ENCODE data around the gene HERC4.

Gene HERC4

GRCh38 chr10:68107651-68108050, 32.6 kb upstream of the HERC4 start:
- Histone ChIP-seq H3K9me3 (ENCODE audit: control insufficient read depth in 2 of 2, low read length in 2 of 2) (no peaks in the 10 kb centered on the region), H3K4me1 (ENCODE audit: control insufficient read depth, insufficient read depth, low read length) (no peaks in the 10 kb centered on the region), H3K36me3 (ENCODE audit: control insufficient read depth in 2 of 2, insufficient read depth in 2 of 2, low read length in 2 of 2) (no peaks in the 10 kb centered on the region), H3K27ac (ENCODE audit: low read length) (no peak overlapping the region), H3K27me3 (ENCODE audit: control insufficient read depth in 1 of 2, insufficient read depth in 2 of 2, low read length in 2 of 2) (no peaks in the 10 kb centered on the region), H3K4me3 (ENCODE audit: low read length in 2 of 2) (no peak overlapping the region), H3K9ac (ENCODE audit: low read length in 2 of 2) (no peak overlapping the region)

GRCh38 chr10:68106656-68107055, 31.6 kb upstream of the HERC4 start:
- Histone ChIP-seq H3K4me1 (ENCODE audit: control insufficient read depth, insufficient read depth, low read length) (no peaks in the 10 kb centered on the region), H3K9ac (ENCODE audit: low read length in 2 of 2) (no peak overlapping the region), H3K27ac (ENCODE audit: low read length) (no peak overlapping the region), H3K4me3 (ENCODE audit: low read length in 2 of 2) (no peak overlapping the region), H3K9me3 (ENCODE audit: control insufficient read depth in 2 of 2, low read length in 2 of 2) (no peaks in the 10 kb centered on the region), H3K36me3 (ENCODE audit: control insufficient read depth in 2 of 2, insufficient read depth in 2 of 2, low read length in 2 of 2) (no peaks in the 10 kb centered on the region), H3K27me3 (ENCODE audit: control insufficient read depth in 1 of 2, insufficient read depth in 2 of 2, low read length in 2 of 2) (no peaks in the 10 kb centered on the region)

GRCh38 chr10:68105820-68106219, 30.7 kb upstream of the HERC4 start:
- Histone ChIP-seq H3K27ac (ENCODE audit: low read length) (no peak overlapping the region), H3K9ac (ENCODE audit: low read length in 2 of 2) (no peak overlapping the region), H3K4me3 (ENCODE audit: low read length in 2 of 2) (no peak overlapping the region), H3K9me3 (ENCODE audit: control insufficient read depth in 2 of 2, low read length in 2 of 2) (no peaks in the 10 kb centered on the region), H3K36me3 (ENCODE audit: control insufficient read depth in 2 of 2, insufficient read depth in 2 of 2, low read length in 2 of 2) (no peaks in the 10 kb centered on the region), H3K27me3 (ENCODE audit: control insufficient read depth in 1 of 2, insufficient read depth in 2 of 2, low read length in 2 of 2) (no peaks in the 10 kb centered on the region), H3K4me1 (ENCODE audit: control insufficient read depth, insufficient read depth, low read length) (no peaks in the 10 kb centered on the region)

- no peak overlapping the region for H3K27ac ChIP-seq (ENCODE audit: low read length)
- H3K9ac ChIP-seq (ENCODE audit: low read length in 2 of 2): no peak overlapping the region
- no peak overlapping the region for H3K4me3 ChIP-seq (ENCODE audit: low read length in 2 of 2)
- no peaks in the 10 kb centered on the region for H3K36me3 ChIP-seq (ENCODE audit: control insufficient read depth in 2 of 2, insufficient read depth in 2 of 2, low read length in 2 of 2)
- H3K4me1 ChIP-seq (ENCODE audit: control insufficient read depth, insufficient read depth, low read length): no peaks in the 10 kb centered on the region
- no peaks in the 10 kb centered on the region for H3K27me3 ChIP-seq (ENCODE audit: control insufficient read depth in 1 of 2, insufficient read depth in 2 of 2, low read length in 2 of 2)
- H3K9me3 ChIP-seq (ENCODE audit: control insufficient read depth in 2 of 2, low read length in 2 of 2): no peaks in the 10 kb centered on the region
These were observed 28.8 kb upstream of the HERC4 start for GRCh38 chr10:68103901-68104300.

- H3K27ac ChIP-seq (ENCODE audit: low read length): no peak overlapping the region
These were observed 28.3 kb upstream of the HERC4 start for GRCh38 chr10:68103261-68103878.

GRCh38 chr10:68101066-68101465, 26.0 kb upstream of the HERC4 start:
- no peak overlapping the region for H3K27ac ChIP-seq (ENCODE audit: low read length)
- H3K9ac ChIP-seq (ENCODE audit: low read length in 2 of 2): no peak overlapping the region
- no peak overlapping the region for H3K4me3 ChIP-seq (ENCODE audit: low read length in 2 of 2)
- no peaks in the 10 kb centered on the region for H3K27me3 ChIP-seq (ENCODE audit: control insufficient read depth in 1 of 2, insufficient read depth in 2 of 2, low read length in 2 of 2)
- H3K9me3 ChIP-seq (ENCODE audit: control insufficient read depth in 2 of 2, low read length in 2 of 2): no peaks in the 10 kb centered on the region
- H3K36me3 ChIP-seq (ENCODE audit: control insufficient read depth in 2 of 2, insufficient read depth in 2 of 2, low read length in 2 of 2): no peaks in the 10 kb centered on the region
- no peaks in the 10 kb centered on the region for H3K4me1 ChIP-seq (ENCODE audit: control insufficient read depth, insufficient read depth, low read length)

More at GRCh38 chr10:68103261-68103878, 28.3 kb upstream of the HERC4 start:
- Histone ChIP-seq H3K36me3 (ENCODE audit: control insufficient read depth in 2 of 2, insufficient read depth in 2 of 2, low read length in 2 of 2) (no peaks in the 10 kb centered on the region), H3K4me3 (ENCODE audit: low read length in 2 of 2) (no peak overlapping the region), H3K9me3 (ENCODE audit: control insufficient read depth in 2 of 2, low read length in 2 of 2) (no peaks in the 10 kb centered on the region), H3K27me3 (ENCODE audit: control insufficient read depth in 1 of 2, insufficient read depth in 2 of 2, low read length in 2 of 2) (no peaks in the 10 kb centered on the region), H3K4me1 (ENCODE audit: control insufficient read depth, insufficient read depth, low read length) (no peaks in the 10 kb centered on the region), H3K9ac (ENCODE audit: low read length in 2 of 2) (no peak overlapping the region)

- H3K36me3 ChIP-seq (ENCODE audit: control insufficient read depth in 2 of 2, insufficient read depth in 2 of 2, low read length in 2 of 2): no peaks in the 10 kb centered on the region
- no peak overlapping the region for H3K27ac ChIP-seq (ENCODE audit: low read length)
- no peak overlapping the region for H3K9ac ChIP-seq (ENCODE audit: low read length in 2 of 2)
- no peaks in the 10 kb centered on the region for H3K4me1 ChIP-seq (ENCODE audit: control insufficient read depth, insufficient read depth, low read length)
- H3K4me3 ChIP-seq (ENCODE audit: low read length in 2 of 2): no peak overlapping the region
- H3K27me3 ChIP-seq (ENCODE audit: control insufficient read depth in 1 of 2, insufficient read depth in 2 of 2, low read length in 2 of 2): no peaks in the 10 kb centered on the region
- H3K9me3 ChIP-seq (ENCODE audit: control insufficient read depth in 2 of 2, low read length in 2 of 2): no peaks in the 10 kb centered on the region
These were observed 24.7 kb upstream of the HERC4 start for GRCh38 chr10:68099736-68100135.

- no peaks in the 10 kb centered on the region for H3K27me3 ChIP-seq (ENCODE audit: control insufficient read depth in 1 of 2, insufficient read depth in 2 of 2, low read length in 2 of 2)
- no peak overlapping the region for H3K27ac ChIP-seq (ENCODE audit: low read length)
- H3K9me3 ChIP-seq (ENCODE audit: control insufficient read depth in 2 of 2, low read length in 2 of 2): no peaks in the 10 kb centered on the region
- no peaks in the 10 kb centered on the region for H3K36me3 ChIP-seq (ENCODE audit: control insufficient read depth in 2 of 2, insufficient read depth in 2 of 2, low read length in 2 of 2)
- H3K4me3 ChIP-seq (ENCODE audit: low read length in 2 of 2): no peak overlapping the region
- H3K4me1 ChIP-seq (ENCODE audit: control insufficient read depth, insufficient read depth, low read length): no peaks in the 10 kb centered on the region
- H3K9ac ChIP-seq (ENCODE audit: low read length in 2 of 2): no peak overlapping the region
These were observed 21.9 kb upstream of the HERC4 start for GRCh38 chr10:68096913-68097516.

GRCh38 chr10:68095153-68095552, 20.1 kb upstream of the HERC4 start:
- Histone ChIP-seq H3K27ac (ENCODE audit: low read length) (no peak overlapping the region), H3K9ac (ENCODE audit: low read length in 2 of 2) (no peak overlapping the region), H3K4me1 (ENCODE audit: control insufficient read depth, insufficient read depth, low read length) (no peaks in the 10 kb centered on the region), H3K27me3 (ENCODE audit: control insufficient read depth in 1 of 2, insufficient read depth in 2 of 2, low read length in 2 of 2) (no peaks in the 10 kb centered on the region), H3K4me3 (ENCODE audit: low read length in 2 of 2) (no peak overlapping the region), H3K9me3 (ENCODE audit: control insufficient read depth in 2 of 2, low read length in 2 of 2) (no peaks in the 10 kb centered on the region), H3K36me3 (ENCODE audit: control insufficient read depth in 2 of 2, insufficient read depth in 2 of 2, low read length in 2 of 2) (no peaks in the 10 kb centered on the region)

GRCh38 chr10:68092512-68092911, 17.4 kb upstream of the HERC4 start:
- H3K4me3 ChIP-seq (ENCODE audit: low read length in 2 of 2): no peak overlapping the region
- no peaks in the 10 kb centered on the region for H3K9me3 ChIP-seq (ENCODE audit: control insufficient read depth in 2 of 2, low read length in 2 of 2)
- no peak overlapping the region for H3K9ac ChIP-seq (ENCODE audit: low read length in 2 of 2)
- no peak overlapping the region for H3K27ac ChIP-seq (ENCODE audit: low read length)
- H3K4me1 ChIP-seq (ENCODE audit: control insufficient read depth, insufficient read depth, low read length): no peaks in the 10 kb centered on the region
- no peaks in the 10 kb centered on the region for H3K27me3 ChIP-seq (ENCODE audit: control insufficient read depth in 1 of 2, insufficient read depth in 2 of 2, low read length in 2 of 2)
- H3K36me3 ChIP-seq (ENCODE audit: control insufficient read depth in 2 of 2, insufficient read depth in 2 of 2, low read length in 2 of 2): no peaks in the 10 kb centered on the region

GRCh38 chr10:68090586-68090985, 15.5 kb upstream of the HERC4 start:
- H3K27me3 ChIP-seq (ENCODE audit: control insufficient read depth in 1 of 2, insufficient read depth in 2 of 2, low read length in 2 of 2): no peaks in the 10 kb centered on the region

More at GRCh38 chr10:68090586-68090985, 15.5 kb upstream of the HERC4 start:
- Histone ChIP-seq H3K27ac (ENCODE audit: low read length) (no peak overlapping the region), H3K9me3 (ENCODE audit: control insufficient read depth in 2 of 2, low read length in 2 of 2) (no peaks in the 10 kb centered on the region), H3K4me1 (ENCODE audit: control insufficient read depth, insufficient read depth, low read length) (no peaks in the 10 kb centered on the region), H3K9ac (ENCODE audit: low read length in 2 of 2) (no peak overlapping the region), H3K36me3 (ENCODE audit: control insufficient read depth in 2 of 2, insufficient read depth in 2 of 2, low read length in 2 of 2) (no peaks in the 10 kb centered on the region), H3K4me3 (ENCODE audit: low read length in 2 of 2) (no peak overlapping the region)

Data from stomach smooth muscle (tissue), 2 donors.